HepG2 (cell line): ENCODE data around the gene CHN2. TPM values are rescaled to one million over a fixed set of nuclear protein-coding genes. Genes with fewer than 3 reads are reported as not detected.

Source experiments
- ATAC-seq: fragments of 200-7000 bp; cut with Tn5 transposase; 3 replicates; pipeline ENCODE4 v1.9.1; 2020; ENCODE audit warnings: mild to moderate bottlenecking, moderate library complexity
- BruUV-seq: library from RNA; stranded (reverse); fragments of 400-500 nt; replicated peaks from 2 replicates; lab custom pipeline; 2021; lab: Mats Ljungman, UMichigan
- CTCF ChIA-PET: fragments of 300-600 bp; formaldehyde crosslinking; extraction: SDS; loops from one replicate; lab custom pipeline; 2021; ENCODE audit warnings: low total read pairs, inconsistent platforms, low intra/inter-chr PET ratio; lab: Yijun Ruan, JAX
- POLR2A ChIA-PET: fragments of 350-600 bp; sonication (Branson Sonifier 250); formaldehyde crosslinking; loops from one replicate; lab custom pipeline; 2020; ENCODE audit warnings: antibody characterized with exemption, inconsistent platforms; lab: Yijun Ruan, JAX
- DNase-seq: peaks from one replicate; pipeline ENCODE4 v3.0.0-alpha.2; 2015; ENCODE audit warnings: low spot score
- FAIRE-seq: peaks from 3 replicates; lab custom pipeline; 2011; peaks lifted over from hg19 to GRCh38; lab: Jason Lieb, UNC
- H2AFZ ChIP-seq: one replicate; pipeline ENCODE4 v1.6.1; 2011; ENCODE audit warnings: low read length, inconsistent platforms
- H3K27ac ChIP-seq: fragments of 300-600 bp; 3 replicates; pipeline ENCODE4 v1.8.0; 2011; ENCODE audit warnings: mixed run types, mild to moderate bottlenecking, mixed read lengths, low read length, inconsistent platforms; ENCODE audit not compliant: insufficient read depth; ENCODE audit errors: extremely low read length
- H3K27me3 ChIP-seq, 2 experiments: fragments of 200-600 bp in 1 of 2; 2 replicates in 1 of 2; 3 replicates in 1 of 2; pipeline versions ENCODE4 v1.6.0 to v1.8.0; 2011; ENCODE audit warnings: low read length in 2 of 2, mild to moderate bottlenecking in 2 of 2, moderate library complexity in 2 of 2, inconsistent platforms in 1 of 2; ENCODE audit not compliant: insufficient read depth in 2 of 2, control insufficient read depth in 1 of 2
- H3K36me3 ChIP-seq, 2 experiments: fragments of 200-600 bp in 1 of 2; replicated peaks in 1 of 2; 2 replicates in 1 of 2; 3 replicates in 1 of 2; pipeline versions ENCODE4 v1.5.1 to v1.8.0; 2011; ENCODE audit warnings: low read length in 2 of 2, inconsistent platforms in 1 of 2; ENCODE audit not compliant: insufficient read depth in 2 of 2, control insufficient read depth in 1 of 2
- H3K4me1 ChIP-seq: 2 replicates; pipeline ENCODE4 v1.5.1; 2012; ENCODE audit warnings: low read length, inconsistent platforms; ENCODE audit not compliant: insufficient read depth
- H3K4me2 ChIP-seq: 2 replicates; pipeline ENCODE4 v1.6.0; 2011; ENCODE audit warnings: low read depth, low read length, inconsistent platforms
- H3K4me3 ChIP-seq, 3 experiments: fragments of 200-600 bp in 1 of 3; sonication (generic), shearing (Covaris generic) in 1 of 3; replicated peaks in 1 of 3; 2 replicates each; pipeline ENCODE4 v1.5.1; 2011 to 2016; ENCODE audit warnings: low read length in 3 of 3, inconsistent platforms in 2 of 3, low read depth in 2 of 3, mild to moderate bottlenecking in 2 of 3, control low read depth in 1 of 3, mixed read lengths in 1 of 3; ENCODE audit not compliant: insufficient read depth in 1 of 3
- H3K79me2 ChIP-seq: one replicate; pipeline ENCODE4 v1.6.1; 2011; ENCODE audit warnings: low read length, inconsistent platforms; ENCODE audit not compliant: insufficient read depth
- H3K9ac ChIP-seq: 2 replicates; pipeline ENCODE4 v1.6.0; 2011; ENCODE audit warnings: mild to moderate bottlenecking, low read depth, low read length, inconsistent platforms; ENCODE audit not compliant: insufficient read depth
- H3K9me3 ChIP-seq: 2 replicates; pipeline ENCODE4 v1.5.1; 2012; ENCODE audit warnings: mild to moderate bottlenecking, low read length
- H4K20me1 ChIP-seq: 2 replicates; pipeline ENCODE4 v1.6.0; 2011; ENCODE audit warnings: inconsistent platforms, mild to moderate bottlenecking, low read length, moderate library complexity; ENCODE audit not compliant: insufficient read depth
- AKNA ChIP-seq: sonication (generic); formaldehyde crosslinking; IDR thresholded peaks from 2 replicates; pipeline ENCODE4 v1.4.0; 2020; ENCODE audit warnings: missing genetic modification reagents, borderline replicate concordance
- TEAD3 ChIP-seq: optimal IDR thresholded peaks from 2 replicates; pipeline ENCODE3; 2016; ENCODE audit warnings: borderline replicate concordance
- ZFP90 ChIP-seq: sonication (generic); formaldehyde crosslinking; IDR thresholded peaks from 2 replicates; pipeline ENCODE4 v1.8.0; 2022; ENCODE audit warnings: missing genetic modification reagents, mild to moderate bottlenecking, inconsistent platforms, borderline replicate concordance
- ZNF335 ChIP-seq: sonication (generic); formaldehyde crosslinking; IDR thresholded peaks from 2 replicates; pipeline ENCODE4 v1.4.0; 2020; ENCODE audit warnings: missing genetic modification reagents
- ZNF407 ChIP-seq: sonication (generic); formaldehyde crosslinking; IDR thresholded peaks from one replicate; pipeline ENCODE4 v1.5.1; 2020; ENCODE audit warnings: mild to moderate bottlenecking, missing genetic modification reagents; ENCODE audit errors: not compliant biosample characterization
- ZNF7 ChIP-seq: IDR thresholded peaks from 2 replicates; pipeline ENCODE4 v1.6.1; 2016; ENCODE audit warnings: missing biosample characterization, missing genetic modification reagents
- WGBS: methylation state at CpG from one replicate; pipeline ENCODE4 v1.1.6; 2017; ENCODE audit warnings: low lambda C conversion rate; 5-methylcytosine and 5-hydroxymethylcytosine counted together
- in situ Hi-C: cut with HindIII; loops from 2 replicates; pipeline ENCODE4 v1.10.0; 2017; ENCODE audit warnings: low pct_unique_long_range_greater_than_20kb; ENCODE audit not compliant: extremely low pct_ligation_motif_present
- intact Hi-C: fragments of 100-400 bp; cut with micrococcal nuclease; formaldehyde crosslinking; loops from one replicate; pipeline ENCODE4 v1.10.0; 2022; ENCODE audit not compliant: unreplicated experiment
- polyA plus RNA-seq, 8 experiments: library from polyadenylated mRNA; depleted of rRNA in 3 of 8; stranded (reverse) in 7 of 8; unstranded in 1 of 8; fragments of >200 nt; fragmentation: Illumina TruSeq in 4 of 8; extraction: Trizol in 4 of 8; gene quantifications; 2 replicates each; pipeline versions ENCODE4 v1.2.1 to v1.2.3, GENCODE V29; 2011 to 2016; ENCODE audit warnings: low read depth in 4 of 8, missing spikeins in 1 of 8, mixed read lengths in 1 of 8; ENCODE audit not compliant: insufficient read depth in 1 of 8
- total RNA-seq, 5 experiments: library from RNA; depleted of rRNA; stranded (reverse); fragments of >200 nt; fragmentation: Illumina TruSeq; extraction: Trizol; gene quantifications; 2 replicates each; pipeline ENCODE4 v1.2.3, GENCODE V29; 2016; ENCODE audit warnings: low read depth in 1 of 5

The CHN2 gene
- total and polyA plus RNA-seq, 2 of the 13 experiments (the other 11 are each of a cell fraction or from before 2014, with no cell fraction given) = 23.5 to 30.5 TPM

GRCh38 chr7:29469976-29470557 is 275.5 kb downstream of the CHN2 start:
- ChIA-PET POLR2A (interaction anchor here (1.2 to 1.6 kb wide), 3 partner anchors 10 to 13 kb away, joined by 3 to 5 read pairs (median 4); no protein-coding TSS in a partner anchor), CTCF (no interaction called here)
- no peak overlapping the region for H3K4me2 ChIP-seq
- intact Hi-C loops (no loop called here), in situ Hi-C loops (no loop called here)
- 98% methylated on average over 3 of the region's 3 CpGs for WGBS
- H4K20me1 ChIP-seq = no peaks in the 10 kb centered on the region
- H3K79me2 ChIP-seq = no peaks in the 10 kb centered on the region
- H3K27me3 ChIP-seq = no peaks in the 10 kb centered on the region
- H3K9ac ChIP-seq = no peak overlapping the region
- H3K4me3 ChIP-seq = no peak overlapping the region
- H2AFZ ChIP-seq = no peak overlapping the region
- no peak for FAIRE-seq
- BruUV-seq = no TSS peak
- H3K36me3 ChIP-seq = peaks cover 1% of the 10 kb centered on the region in 2 experiments; a peak in 1 of 5 replicates
- no peak for DNase-seq
- no peak for ATAC-seq
- H3K9me3 ChIP-seq = no peaks in the 10 kb centered on the region
- peaks cover 51% of the 10 kb centered on the region for H3K4me1 ChIP-seq
- no peak overlapping the region for H3K27ac ChIP-seq
- TF ChIP-seq ZNF407 (CRISPR knock-in tag) = no peak
- no peak for TF ChIP-seq ZNF335 (CRISPR knock-in tag)
- TF ChIP-seq TEAD3 (CRISPR knock-in tag) = no peak
- no peak for TF ChIP-seq ZFP90 (CRISPR knock-in tag)
- TF ChIP-seq ZNF7 (CRISPR knock-in tag) = no peak
- TF ChIP-seq AKNA (CRISPR knock-in tag) = no peak
